HG03378 (cell line): ENCODE results near the gene RBM25.

Experiments used
- ATAC-seq: cut with Tn5 transposase; IDR thresholded peaks from one replicate; pipeline ENCODE4 v1.9.1; 2021; ENCODE audit warnings: mild to moderate bottlenecking, moderate library complexity; ENCODE audit not compliant: unreplicated experiment

Gene RBM25

DNA sequence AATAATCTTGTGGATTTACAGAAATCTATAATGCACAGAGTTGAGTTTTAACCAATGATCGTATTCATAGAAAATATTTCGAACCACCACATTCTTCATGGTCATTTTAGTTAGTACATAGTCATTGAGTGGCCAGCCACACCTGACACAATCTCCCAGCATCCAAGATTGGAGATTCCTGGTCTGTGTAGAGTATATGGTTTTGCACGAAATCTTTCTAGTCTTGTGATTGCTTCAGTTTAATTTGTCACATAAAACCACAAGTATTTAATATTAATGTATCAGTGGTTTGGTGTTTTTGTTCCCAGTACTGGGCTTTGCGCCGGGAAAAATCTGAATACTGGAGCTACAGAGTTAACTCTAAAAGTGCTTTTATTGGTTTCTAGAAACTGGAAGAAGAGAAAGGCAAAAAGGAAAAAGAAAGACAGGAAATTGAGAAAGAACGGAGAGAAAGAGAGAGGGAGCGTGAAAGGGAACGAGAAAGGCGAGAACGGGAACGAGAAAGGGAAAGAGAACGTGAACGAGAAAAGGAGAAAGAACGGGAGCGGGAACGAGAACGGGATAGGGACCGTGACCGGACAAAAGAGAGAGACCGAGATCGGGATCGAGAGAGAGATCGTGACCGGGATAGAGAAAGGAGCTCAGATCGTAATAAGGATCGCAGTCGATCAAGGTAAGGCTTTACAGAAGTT, 44.6 kb downstream of the RBM25 start:
- no peak for ATAC-seq

DNA sequence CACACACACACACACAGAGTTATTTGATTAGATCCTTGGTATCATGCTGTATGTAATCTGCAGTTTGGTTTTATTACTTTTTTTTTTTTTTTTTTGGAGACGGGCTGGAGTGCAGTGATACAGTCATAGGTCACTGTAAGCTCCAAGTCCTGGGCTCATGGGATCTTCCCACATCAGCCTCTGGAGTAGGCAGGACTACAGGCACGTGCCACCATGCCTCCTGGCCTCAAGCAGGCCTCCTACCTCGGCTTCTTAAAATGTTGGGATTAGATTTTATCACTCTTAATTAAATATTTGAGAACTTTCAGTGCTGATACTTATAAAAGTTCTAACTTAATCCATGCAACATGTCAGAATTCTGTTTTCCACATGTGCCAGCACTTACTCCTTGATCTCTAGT, 46.7 kb downstream of the RBM25 start:
- no peak for ATAC-seq

DNA sequence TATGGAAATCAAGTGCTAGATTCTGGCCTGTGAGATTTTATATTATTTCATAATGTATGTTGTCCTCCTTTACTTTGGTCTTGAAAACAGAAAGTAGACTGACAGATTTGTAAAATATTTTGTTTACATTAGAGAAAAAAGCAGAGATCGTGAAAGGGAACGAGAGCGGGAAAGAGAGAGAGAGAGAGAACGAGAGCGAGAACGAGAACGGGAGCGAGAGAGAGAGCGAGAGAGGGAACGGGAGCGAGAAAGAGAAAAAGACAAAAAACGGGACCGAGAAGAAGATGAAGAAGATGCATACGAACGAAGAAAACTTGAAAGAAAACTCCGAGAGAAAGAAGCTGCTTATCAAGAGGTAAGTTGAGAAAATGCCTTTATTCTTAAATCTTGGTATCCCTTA, 47.4 kb downstream of the RBM25 start:
- no peak for ATAC-seq

DNA sequence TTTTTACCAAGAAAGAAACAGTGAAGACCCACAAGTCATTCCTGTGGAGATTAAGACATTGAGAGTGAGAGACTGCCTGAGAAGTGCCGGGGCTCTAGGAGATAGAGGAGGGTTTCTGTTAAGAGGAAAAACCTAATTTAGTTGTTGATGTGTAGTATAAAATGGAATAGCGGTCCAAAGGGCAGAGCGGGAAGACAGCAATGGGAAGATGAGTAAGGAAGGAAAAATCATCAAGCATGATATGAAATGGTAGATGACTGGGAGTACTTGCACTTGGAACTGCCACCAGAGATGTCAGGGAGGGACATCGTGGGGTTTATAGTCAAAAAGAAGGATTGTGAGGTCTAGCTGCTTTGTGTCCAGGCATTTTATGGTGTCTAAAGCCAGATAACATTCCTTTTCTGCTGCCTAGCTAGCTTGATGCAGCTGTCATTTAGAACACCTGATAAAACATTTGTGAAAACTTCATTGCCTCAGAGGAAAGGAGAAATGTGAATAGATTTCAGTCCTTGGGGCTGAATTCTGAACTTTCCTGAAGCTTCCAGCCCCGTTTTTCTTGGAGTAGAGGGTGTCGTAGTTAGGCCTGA, 57.8 kb downstream of the RBM25 start:
- ATAC-seq, result no peak

DNA sequence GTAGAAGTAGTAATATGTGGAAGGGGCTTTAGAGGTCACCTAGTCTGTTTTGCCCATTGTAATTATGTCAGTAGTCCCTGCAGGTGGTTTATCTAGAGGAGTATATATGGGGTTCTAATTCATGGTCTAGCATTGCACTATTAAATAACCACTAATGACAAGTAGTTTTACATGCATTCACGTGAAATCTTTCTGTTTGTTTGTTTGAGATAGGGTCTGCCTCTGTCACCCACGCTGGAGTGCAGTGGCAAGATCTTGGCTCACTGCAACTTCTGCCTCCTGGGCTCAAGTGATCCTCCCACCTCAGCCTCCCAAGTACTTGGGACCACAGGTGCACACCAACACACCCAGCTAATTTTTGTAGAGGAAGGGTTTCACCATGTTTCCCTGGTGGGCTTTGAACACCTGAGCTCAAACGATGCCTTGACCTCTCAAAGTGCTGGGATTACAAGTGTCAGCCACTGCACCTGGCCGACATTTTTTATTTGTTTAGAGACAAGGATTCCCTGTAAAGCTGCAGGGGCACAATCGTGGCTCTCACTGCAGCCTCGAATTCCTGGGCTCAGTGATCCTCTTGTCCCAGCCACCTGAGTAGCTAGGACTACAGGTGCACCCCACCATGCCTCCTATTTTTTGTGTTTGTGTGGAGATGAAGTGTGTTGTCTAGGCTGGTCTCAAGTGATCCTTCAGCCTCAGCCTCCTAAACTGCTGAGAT, 66.0 kb downstream of the RBM25 start:
- ATAC-seq, result no peak

DNA sequence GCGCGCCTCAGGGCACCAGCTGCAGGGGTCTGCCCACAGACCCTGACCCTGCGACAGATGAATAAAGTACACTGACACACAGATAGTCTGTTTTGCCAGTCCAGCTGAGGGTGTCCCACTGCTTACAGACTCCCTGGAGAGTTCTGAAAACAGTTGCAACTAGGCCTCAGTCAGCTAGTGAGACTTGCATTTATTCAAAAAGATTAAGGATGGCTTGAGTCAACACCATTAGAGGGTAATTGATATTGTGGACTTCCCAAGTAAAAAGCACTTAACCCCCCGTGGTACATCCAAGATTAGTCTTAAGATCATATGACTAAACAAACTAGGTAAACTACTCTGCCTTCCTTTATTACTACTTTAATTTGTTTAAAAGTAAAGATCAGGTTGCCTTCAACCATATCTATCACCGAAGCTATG, 66.8 kb downstream of the RBM25 start:
- no peak for ATAC-seq

DNA sequence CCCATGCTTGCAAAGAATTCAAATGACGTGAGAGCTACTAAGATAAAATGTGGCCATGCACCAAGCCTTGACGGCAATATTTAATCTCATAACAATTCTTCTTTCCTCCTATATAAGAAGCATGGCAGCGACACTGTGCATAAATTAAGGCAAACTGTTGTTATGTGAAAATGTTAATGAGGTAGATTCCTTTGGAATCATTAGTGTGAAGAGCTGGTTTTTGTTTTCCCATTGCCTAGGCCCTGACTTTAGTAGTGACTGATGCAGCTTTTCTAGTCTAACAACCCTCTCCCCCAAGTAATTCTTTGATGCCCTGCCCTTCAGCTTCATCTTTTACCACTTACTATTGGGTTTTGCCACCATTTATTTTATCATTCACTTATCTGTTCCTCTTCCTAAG, 67.4 kb downstream of the RBM25 start:
- ATAC-seq, result no peak

DNA sequence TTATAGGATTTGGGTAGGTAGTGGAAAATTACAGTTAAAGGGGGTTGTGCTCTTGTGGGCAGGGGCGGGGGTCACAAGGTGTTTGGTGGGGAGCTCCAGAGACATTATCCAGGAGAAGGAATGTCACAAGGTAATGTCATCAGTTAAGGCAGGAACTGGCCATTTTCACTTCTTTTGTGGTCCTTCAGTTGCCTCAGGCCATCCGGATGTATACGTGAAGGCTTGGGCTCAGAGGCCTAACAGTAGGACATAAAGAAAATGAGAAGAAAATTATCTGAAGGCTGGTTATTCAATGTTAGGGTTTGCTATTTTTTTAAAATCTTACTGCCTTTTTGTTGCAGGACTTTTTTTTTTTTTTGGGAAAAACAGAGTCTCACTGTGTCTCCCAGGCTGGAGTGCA, 75.5 kb downstream of the RBM25 start:
- ATAC-seq, result no peak

DNA sequence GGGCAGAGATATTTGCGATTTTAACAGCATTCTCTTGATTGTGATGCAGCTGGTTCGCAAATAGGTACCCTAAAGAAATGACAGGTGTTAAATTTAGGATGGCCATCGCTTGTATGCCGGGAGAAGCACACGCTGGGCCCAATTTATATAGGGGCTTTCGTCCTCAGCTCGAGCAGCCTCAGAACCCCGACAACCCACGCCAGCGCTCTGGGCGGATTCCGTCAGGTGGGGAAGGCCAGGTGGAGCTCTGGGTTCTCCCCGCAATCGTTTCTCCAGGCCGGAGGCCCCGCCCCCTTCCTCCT, 77.7 kb downstream of the RBM25 start:
- ATAC-seq, result no peak

DNA sequence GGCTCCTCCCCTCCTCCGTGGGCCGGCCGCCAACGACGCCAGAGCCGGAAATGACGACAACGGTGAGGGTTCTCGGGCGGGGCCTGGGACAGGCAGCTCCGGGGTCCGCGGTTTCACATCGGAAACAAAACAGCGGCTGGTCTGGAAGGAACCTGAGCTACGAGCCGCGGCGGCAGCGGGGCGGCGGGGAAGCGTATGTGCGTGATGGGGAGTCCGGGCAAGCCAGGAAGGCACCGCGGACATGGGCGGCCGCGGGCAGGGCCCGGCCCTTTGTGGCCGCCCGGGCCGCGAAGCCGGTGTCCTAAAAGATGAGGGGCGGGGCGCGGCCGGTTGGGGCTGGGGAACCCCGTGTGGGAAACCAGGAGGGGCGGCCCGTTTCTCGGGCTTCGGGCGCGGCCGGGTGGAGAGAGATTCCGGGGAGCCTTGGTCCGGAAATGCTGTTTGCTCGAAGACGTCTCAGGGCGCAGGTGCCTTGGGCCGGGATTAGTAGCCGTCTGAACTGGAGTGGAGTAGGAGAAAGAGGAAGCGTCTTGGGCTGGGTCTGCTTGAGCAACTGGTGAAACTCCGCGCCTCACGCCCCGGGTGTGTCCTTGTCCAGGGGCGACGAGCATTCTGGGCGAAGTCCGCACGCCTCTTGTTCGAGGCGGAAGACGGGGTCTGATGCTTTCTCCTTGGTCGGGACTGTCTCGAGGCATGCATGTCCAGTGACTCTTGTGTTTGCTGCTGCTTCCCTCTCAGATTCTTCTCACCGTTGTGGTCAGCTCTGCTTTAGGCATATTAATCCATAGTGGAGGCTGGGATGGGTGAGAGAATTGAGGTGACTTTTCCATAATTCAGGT, 78.3 kb downstream of the RBM25 start, which contains the start of gene PSEN1:
TSS of gene PSEN1 (plus strand) at position 121 of the 839 bp plus-strand sequence. CDS start 11,513 bp downstream, outside the sequence.
- ATAC-seq, result peak; percentile 71

DNA sequence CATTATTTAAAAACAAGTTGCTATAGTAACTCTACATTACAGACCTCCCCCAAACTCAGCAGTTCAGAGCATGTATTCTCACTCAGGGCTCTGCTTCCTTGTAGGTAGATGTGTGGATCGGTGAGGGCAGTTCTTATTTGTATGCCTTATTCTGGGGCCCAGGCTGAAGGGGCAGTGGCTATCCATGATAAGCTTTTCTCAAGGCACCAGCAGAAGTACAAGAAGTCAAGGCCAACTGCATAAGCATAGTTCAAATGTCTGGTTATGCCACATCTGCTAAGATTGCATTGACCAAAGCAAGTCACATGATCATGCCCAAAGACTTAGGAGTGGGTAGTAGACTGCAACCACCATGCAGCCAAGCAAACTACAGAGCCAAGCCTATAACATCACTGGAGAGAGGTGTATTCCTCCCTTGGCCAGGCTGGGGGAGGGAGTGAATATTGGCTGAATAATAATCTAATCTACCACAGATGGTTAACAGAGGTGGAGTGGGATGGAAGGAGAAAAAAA, 82.5 kb downstream of the RBM25 start:
- no peak for ATAC-seq

DNA sequence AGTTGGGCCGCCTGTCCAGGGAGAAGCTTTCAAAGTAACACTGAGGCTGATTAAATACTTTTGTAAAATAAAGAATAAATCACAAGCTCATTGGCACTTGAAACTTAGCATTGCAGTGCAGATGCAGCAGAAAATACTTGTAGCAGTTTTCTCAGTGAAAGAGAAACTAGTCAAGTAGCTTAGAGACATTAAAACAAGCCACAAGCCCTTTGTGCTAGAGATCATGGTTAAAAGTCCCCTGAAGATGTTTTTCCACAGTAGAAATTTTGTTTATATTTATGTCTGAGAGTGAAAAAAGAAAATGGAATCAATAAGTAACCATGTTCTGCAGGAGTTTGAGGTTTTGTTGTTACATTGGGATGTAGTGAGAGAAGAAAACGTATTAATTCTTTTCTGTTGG, 83.9 kb downstream of the RBM25 start:
- no peak for ATAC-seq

DNA sequence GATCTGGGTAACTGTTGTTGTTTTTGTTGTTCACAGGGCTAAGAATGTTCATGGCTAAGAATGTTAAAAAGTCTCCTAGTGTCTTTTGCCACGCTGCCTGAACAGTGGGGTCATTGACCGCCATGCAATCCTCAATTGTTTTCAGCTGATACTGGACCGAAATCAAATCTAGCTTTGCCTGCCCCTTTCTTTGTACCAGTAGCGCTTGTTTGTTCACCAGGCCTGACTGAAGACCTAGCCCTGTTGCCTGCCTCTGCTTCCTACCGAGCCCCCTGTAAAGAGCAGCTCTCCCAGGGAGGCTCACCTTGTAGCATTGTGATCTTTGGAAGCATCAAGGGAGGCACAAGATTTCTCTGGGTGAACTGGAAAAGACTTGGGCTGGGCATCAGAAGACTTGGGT, 84.7 kb downstream of the RBM25 start:
- ATAC-seq, result no peak

DNA sequence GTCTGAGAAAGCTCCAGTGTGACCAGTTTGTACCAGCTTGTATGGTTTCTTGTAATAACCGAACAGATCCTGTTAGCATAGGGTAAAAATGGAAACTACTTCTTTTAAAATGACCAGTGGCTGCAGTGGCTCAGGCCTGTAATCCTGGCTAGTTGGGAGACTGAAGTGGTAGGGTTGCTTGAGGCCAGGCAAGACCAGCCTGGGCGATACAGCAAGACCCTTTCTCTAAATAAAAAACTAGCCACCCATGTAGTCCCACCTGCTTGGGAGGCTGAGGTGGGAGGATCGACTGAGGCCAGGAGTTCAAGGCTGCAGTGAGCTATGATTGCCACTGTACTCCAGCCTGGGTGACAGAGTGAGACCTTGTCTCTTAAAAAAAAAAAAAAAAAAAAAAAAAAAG, 85.3 kb downstream of the RBM25 start:
- ATAC-seq, result no peak

DNA sequence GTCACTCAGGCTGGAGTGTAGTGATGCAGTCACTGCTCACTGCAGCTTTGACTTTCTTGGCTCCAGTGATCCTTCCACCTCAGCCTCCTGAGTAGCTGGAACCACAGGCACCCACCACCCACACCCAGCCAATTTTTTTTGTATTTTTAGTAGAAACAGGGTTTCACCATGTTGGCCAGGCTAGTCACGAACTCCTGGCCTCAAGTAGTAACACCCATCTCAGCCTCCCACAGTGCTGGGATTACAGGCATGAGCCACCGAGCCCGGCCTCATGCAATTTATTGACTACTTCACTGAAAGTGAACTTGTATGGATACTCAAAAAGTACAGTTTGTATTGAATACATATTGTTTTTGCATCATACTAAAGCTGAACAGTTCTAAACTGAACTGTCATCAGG, 87.0 kb downstream of the RBM25 start:
- no peak for ATAC-seq

DNA sequence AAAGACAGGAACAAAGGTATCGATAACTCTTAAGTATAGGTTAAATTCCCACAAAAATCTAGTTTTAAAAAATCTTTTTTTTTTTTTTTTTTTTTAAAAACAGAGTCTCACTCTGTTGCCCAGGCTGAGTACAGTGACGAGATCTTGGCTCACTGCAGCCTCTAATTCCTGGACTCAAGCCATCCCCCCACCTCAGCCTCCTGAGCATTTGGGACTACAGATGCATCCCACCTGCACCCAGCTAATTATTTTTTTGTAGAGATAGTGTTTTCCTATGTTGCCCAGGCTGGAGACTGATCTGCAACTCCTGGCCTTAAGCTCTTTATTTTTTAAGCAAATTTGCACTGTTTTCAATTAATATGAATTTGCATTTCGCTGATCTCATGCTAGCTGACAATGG, 87.8 kb downstream of the RBM25 start:
- no peak for ATAC-seq

DNA sequence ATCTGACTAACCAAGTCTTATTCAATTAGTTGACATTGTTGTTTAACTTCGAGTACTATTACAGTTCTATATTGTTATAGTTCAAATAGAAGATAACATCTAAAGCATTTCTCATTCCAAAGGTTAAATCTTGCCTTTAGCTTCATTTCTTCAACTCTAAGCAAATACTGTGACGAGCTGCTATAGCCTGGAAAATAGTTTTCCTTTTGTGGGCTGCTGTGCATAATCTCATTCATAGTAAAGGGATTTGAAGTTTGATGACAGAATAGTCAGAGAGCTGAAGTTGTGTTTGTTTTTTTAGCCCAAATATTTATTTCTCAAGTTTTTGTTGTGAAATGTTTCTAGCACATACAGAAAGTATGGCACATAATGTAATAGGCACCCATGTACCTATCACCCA, 91.4 kb downstream of the RBM25 start:
- ATAC-seq, result no peak

DNA sequence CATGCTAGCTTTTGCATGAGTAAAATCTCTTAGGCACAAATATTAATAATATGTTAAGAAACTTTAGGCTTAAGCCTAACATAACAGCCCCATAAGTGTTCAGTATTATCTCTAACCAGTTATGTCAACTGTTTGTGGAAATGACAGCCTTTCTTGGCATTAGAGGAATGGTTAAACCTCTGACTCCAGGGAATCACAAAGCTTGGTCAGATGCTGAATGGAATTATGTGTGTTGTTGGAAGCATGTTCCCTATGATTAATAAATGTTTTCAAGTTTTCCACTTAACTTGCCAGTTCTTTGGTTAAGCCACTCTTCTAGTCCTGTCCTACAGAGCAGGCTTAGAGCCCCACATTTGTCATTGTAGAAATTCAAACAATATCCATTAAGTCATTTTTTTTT, 94.9 kb downstream of the RBM25 start:
- no peak for ATAC-seq

DNA sequence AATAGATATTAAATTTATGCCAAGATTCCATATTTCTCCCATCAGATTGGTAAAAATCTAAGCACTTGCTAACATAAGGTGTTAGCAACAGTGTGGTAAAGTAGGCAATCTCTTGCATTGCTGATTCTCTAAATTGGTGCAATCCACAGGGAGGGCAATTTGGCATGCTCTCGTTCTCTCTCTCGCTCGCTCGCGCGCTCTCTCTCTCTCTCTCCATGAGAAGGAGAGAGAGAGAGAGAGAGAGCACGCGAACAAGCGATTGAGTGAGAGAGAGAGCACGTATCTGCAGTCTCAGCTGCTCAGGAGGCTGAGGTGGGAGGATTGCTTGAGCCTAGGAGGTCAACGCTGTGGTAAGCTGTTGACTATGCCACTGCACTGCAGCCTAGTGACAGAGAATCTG, 103.9 kb downstream of the RBM25 start:
- no peak for ATAC-seq

DNA sequence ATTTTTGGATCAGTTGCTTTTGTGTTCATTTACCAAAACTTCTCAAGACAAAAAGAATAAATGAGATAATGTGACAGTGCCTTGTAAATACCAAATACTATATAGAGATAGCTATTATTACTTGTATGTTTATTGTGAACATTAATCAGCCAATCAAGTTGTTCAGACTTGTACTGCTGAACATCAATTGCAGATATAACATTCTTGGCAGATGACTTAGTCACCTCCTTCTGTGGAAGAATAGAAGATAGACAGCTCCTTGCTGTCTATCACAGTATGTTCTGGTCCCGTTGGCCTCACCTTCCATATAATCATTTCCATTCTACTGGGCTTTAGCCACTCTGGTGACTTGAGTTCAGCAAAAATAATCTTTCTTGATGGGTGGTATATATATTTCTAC, 108.1 kb downstream of the RBM25 start:
- ATAC-seq, result no peak

DNA sequence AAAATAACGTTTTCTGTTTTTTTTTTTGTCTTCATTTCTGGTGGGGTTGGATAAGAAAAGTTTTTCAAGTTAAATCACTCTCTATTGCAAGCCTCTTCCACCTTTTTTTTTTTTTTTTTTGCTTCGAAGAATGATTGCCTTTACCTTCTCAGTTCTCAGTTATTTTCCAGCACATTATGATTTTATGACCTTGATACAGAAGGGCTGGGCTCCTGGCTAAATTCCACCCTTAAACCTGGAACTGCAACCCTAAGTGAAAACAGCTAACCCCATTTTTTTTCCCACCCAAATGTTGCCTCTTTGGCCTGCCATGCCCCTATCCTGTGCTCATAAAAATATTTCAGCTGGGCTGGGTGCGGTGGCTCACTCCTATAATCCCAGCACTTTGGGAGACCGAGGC, 109.4 kb downstream of the RBM25 start:
- no peak for ATAC-seq
